Breast epithelium (tissue), 3 donors: ENCODE measurements around the gene THPO.

Source experiments
- POLR2A ChIP-seq: fragments of 450-650 bp; IDR thresholded peaks from one replicate; pipeline ENCODE4 v1.6.1; 2016; ENCODE audit warnings: antibody characterized with exemption, mild to moderate bottlenecking, moderate library complexity
- POLR2AphosphoS5 ChIP-seq, 3 donors: sonication (generic); formaldehyde crosslinking; IDR thresholded peaks; one replicate each; pipeline ENCODE4 v1.6.1; 2017; ENCODE audit warnings: antibody characterized with exemption in 3 of 3
- TF ChIP-seq, protein P1 (sequence below), 3 donors: fragments of 450-650 bp; IDR thresholded peaks; one replicate each; pipeline ENCODE4 v1.5.1; 2016 to 2017; ENCODE audit warnings: antibody characterized with exemption in 3 of 3, mild to moderate bottlenecking in 3 of 3, moderate library complexity in 3 of 3

- TF ChIP-seq, protein P1, sequence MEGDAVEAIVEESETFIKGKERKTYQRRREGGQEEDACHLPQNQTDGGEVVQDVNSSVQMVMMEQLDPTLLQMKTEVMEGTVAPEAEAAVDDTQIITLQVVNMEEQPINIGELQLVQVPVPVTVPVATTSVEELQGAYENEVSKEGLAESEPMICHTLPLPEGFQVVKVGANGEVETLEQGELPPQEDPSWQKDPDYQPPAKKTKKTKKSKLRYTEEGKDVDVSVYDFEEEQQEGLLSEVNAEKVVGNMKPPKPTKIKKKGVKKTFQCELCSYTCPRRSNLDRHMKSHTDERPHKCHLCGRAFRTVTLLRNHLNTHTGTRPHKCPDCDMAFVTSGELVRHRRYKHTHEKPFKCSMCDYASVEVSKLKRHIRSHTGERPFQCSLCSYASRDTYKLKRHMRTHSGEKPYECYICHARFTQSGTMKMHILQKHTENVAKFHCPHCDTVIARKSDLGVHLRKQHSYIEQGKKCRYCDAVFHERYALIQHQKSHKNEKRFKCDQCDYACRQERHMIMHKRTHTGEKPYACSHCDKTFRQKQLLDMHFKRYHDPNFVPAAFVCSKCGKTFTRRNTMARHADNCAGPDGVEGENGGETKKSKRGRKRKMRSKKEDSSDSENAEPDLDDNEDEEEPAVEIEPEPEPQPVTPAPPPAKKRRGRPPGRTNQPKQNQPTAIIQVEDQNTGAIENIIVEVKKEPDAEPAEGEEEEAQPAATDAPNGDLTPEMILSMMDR (IDR thresholded peaks at IDR 0.05), result no peak
- TF ChIP-seq POLR2AphosphoS5 (IDR thresholded peaks at IDR 0.05) (no peak), POLR2A (no peak)
Measured at GRCh38 chr3:184343200-184343876, 34.7 kb downstream of the THPO start.
